Stimulated activated naive CD8-positive, alpha-beta T cell treated with anti-CD3 and anti-CD28 coated beads, Interleukin-15, amount 100 ng/mL, for 72 hours (primary cell): ENCODE data around the gene AGPAT3.

Experiments used
- ATAC-seq: fragments of 150-1000 bp; cut with Tn5 transposase; 2 replicates; pipeline ENCODE4 v1.10.0; 2021; ENCODE audit warnings: mild to moderate bottlenecking, moderate library complexity
- DNase-seq, 2 donors: peaks; one replicate each; pipeline ENCODE4 v3.0.0; 2021 to 2022
- H3K27ac Mint-ChIP-seq, 2 donors: one replicate each; pipeline ENCODE4 v1.8.0; 2022; ENCODE audit warnings: mild to moderate bottlenecking in 2 of 2, mixed read lengths in 2 of 2, moderate library complexity in 2 of 2
- H3K27me3 Mint-ChIP-seq: one replicate; pipeline ENCODE4 v1.8.0; 2022; ENCODE audit warnings: mixed read lengths
- H3K4me1 Mint-ChIP-seq: one replicate; pipeline ENCODE4 v1.8.0; 2022; ENCODE audit warnings: mild to moderate bottlenecking, mixed read lengths
- H3K4me3 Mint-ChIP-seq, 2 donors: one replicate each; pipeline ENCODE4 v1.8.0; 2022; ENCODE audit warnings: mild to moderate bottlenecking in 2 of 2, mixed read lengths in 2 of 2, moderate library complexity in 1 of 2
- H3K9me3 Mint-ChIP-seq, 2 donors: one replicate each; pipeline ENCODE4 v1.8.0; 2022; ENCODE audit warnings: mixed read lengths in 2 of 2

The AGPAT3 gene

GRCh38 chr21:43912500-43912899 is 47.5 kb downstream of the AGPAT3 start:
- ATAC-seq (no peak), DNase-seq (no peak)
- Mint-ChIP-seq H3K9me3 (peaks cover 4 to 9% of the 10 kb centered on the region in 2 donors), H3K27ac (no peak overlapping the region), H3K4me3 (no peak overlapping the region), H3K4me1 (peaks cover 55% of the 10 kb centered on the region), H3K27me3 (no peaks in the 10 kb centered on the region)

GRCh38 chr21:43912910-43913309 is 47.9 kb downstream of the AGPAT3 start:
- no peak overlapping the region for H3K27ac Mint-ChIP-seq
- no peak for DNase-seq

GRCh38 chr21:43913928-43914327 is 48.9 kb downstream of the AGPAT3 start:
- Mint-ChIP-seq H3K27ac (no peak overlapping the region), H3K4me1 (peaks cover 69% of the 10 kb centered on the region), H3K27me3 (no peaks in the 10 kb centered on the region), H3K4me3 (no peak overlapping the region), H3K9me3 (peaks cover 9% of the 10 kb centered on the region in 2 donors)
- no peak for ATAC-seq
- no peak for DNase-seq

More at GRCh38 chr21:43912910-43913309, 47.9 kb downstream of the AGPAT3 start:
- no peaks in the 10 kb centered on the region for H3K27me3 Mint-ChIP-seq
- no peak overlapping the region for H3K4me3 Mint-ChIP-seq
- H3K4me1 Mint-ChIP-seq = peaks cover 59% of the 10 kb centered on the region
- ATAC-seq = no peak
- H3K9me3 Mint-ChIP-seq = peaks cover 4 to 9% of the 10 kb centered on the region in 2 donors

GRCh38 chr21:43916076-43916475 is 51.1 kb downstream of the AGPAT3 start:
- ATAC-seq (no peak), DNase-seq (no peak)
- Mint-ChIP-seq H3K4me1 (peaks cover 73% of the 10 kb centered on the region), H3K27ac (no peak overlapping the region), H3K4me3 (peak overlapping the region; percentile 77 to 81), H3K27me3 (no peaks in the 10 kb centered on the region), H3K9me3 (peaks cover 9% of the 10 kb centered on the region in 2 donors)

GRCh38 chr21:43916691-43917514 is 51.9 kb downstream of the AGPAT3 start:
- Mint-ChIP-seq H3K4me1 (peaks cover 75% of the 10 kb centered on the region), H3K4me3 (peak overlapping the region; percentile 77 to 81)

GRCh38 chr21:43917515-43918384 is 52.7 kb downstream of the AGPAT3 start:
- peak; percentile 44 to 52 for DNase-seq
- Mint-ChIP-seq H3K4me3 (peak overlapping the region; percentile 81 to 83), H3K4me1 (peaks cover 77% of the 10 kb centered on the region), H3K9me3 (peaks cover under 1 to 5% of the 10 kb centered on the region in 2 donors), H3K27ac (peak overlapping the region; percentile 40 to 96), H3K27me3 (no peaks in the 10 kb centered on the region)
- no peak for ATAC-seq

More at GRCh38 chr21:43916691-43917514, 51.9 kb downstream of the AGPAT3 start:
- Mint-ChIP-seq H3K27ac (peak overlapping the region; percentile 40 to 86), H3K27me3 (no peaks in the 10 kb centered on the region), H3K9me3 (peaks cover 9% of the 10 kb centered on the region in 2 donors)
- ATAC-seq (peak; percentile 86), DNase-seq (peak; percentile 71 to 73)

- DNase-seq = no peak
- peaks cover 85% of the 10 kb centered on the region for H3K4me1 Mint-ChIP-seq
- H3K4me3 Mint-ChIP-seq = peak overlapping the region; percentile 81 to 83
- H3K27ac Mint-ChIP-seq = peak overlapping the region; percentile 27 to 96
- no peaks in the 10 kb centered on the region for H3K27me3 Mint-ChIP-seq
- peaks cover 0 to 5% of the 10 kb centered on the region in 2 donors for H3K9me3 Mint-ChIP-seq
- ATAC-seq = no peak
Measured at GRCh38 chr21:43918385-43918947, 53.4 kb downstream of the AGPAT3 start.

GRCh38 chr21:43919283-43919682 is 54.3 kb downstream of the AGPAT3 start:
- H3K27me3 Mint-ChIP-seq = no peaks in the 10 kb centered on the region
- peak overlapping the region in 1 of 2 donors; percentile 60 for H3K27ac Mint-ChIP-seq
- peaks cover 0 to 5% of the 10 kb centered on the region in 2 donors for H3K9me3 Mint-ChIP-seq
- DNase-seq = no peak
- peak overlapping the region; percentile 17 to 46 for H3K4me3 Mint-ChIP-seq
- no peak for ATAC-seq
- peaks cover 83% of the 10 kb centered on the region for H3K4me1 Mint-ChIP-seq

- Mint-ChIP-seq H3K27me3 (no peaks in the 10 kb centered on the region), H3K4me1 (peaks cover 89% of the 10 kb centered on the region), H3K27ac (peak overlapping the region in 1 of 2 donors; percentile 55), H3K9me3 (peaks cover 0 to 5% of the 10 kb centered on the region in 2 donors), H3K4me3 (peak overlapping the region in 1 of 2 donors; percentile 5)
- ATAC-seq (no peak), DNase-seq (no peak)
Measured at GRCh38 chr21:43919871-43920801, 55.1 kb downstream of the AGPAT3 start.

- ATAC-seq (peak; percentile 38), DNase-seq (peak; percentile 42 to 46)
- peak overlapping the region; percentile 91 to 94 for H3K27ac Mint-ChIP-seq
- H3K4me1 Mint-ChIP-seq = peaks cover 90% of the 10 kb centered on the region
- H3K4me3 Mint-ChIP-seq = peak overlapping the region; percentile 61 to 67
- H3K27me3 Mint-ChIP-seq = no peaks in the 10 kb centered on the region
- peaks cover 0 to 5% of the 10 kb centered on the region in 2 donors for H3K9me3 Mint-ChIP-seq
Measured at GRCh38 chr21:43921571-43921978, 56.6 kb downstream of the AGPAT3 start.

GRCh38 chr21:43921979-43922945 is 57.2 kb downstream of the AGPAT3 start:
- Mint-ChIP-seq H3K4me1 (peaks cover 83% of the 10 kb centered on the region), H3K4me3 (peak overlapping the region; percentile 61 to 67), H3K27ac (peak overlapping the region; percentile 91 to 94), H3K27me3 (no peaks in the 10 kb centered on the region), H3K9me3 (peaks cover 0 to 5% of the 10 kb centered on the region in 2 donors)
- peak; percentile 75 to 78 for DNase-seq
- ATAC-seq = peak; percentile 82

- Mint-ChIP-seq H3K27me3 (no peaks in the 10 kb centered on the region), H3K4me1 (peaks cover 82% of the 10 kb centered on the region), H3K27ac (peak overlapping the region; percentile 57 to 94), H3K9me3 (peaks cover 0 to 4% of the 10 kb centered on the region in 2 donors), H3K4me3 (peak overlapping the region in 1 of 2 donors; percentile 67)
- ATAC-seq (no peak), DNase-seq (no peak)
Measured at GRCh38 chr21:43922949-43923348, 57.9 kb downstream of the AGPAT3 start.

- no peaks in the 10 kb centered on the region for H3K27me3 Mint-ChIP-seq
- no peak for DNase-seq
- H3K27ac Mint-ChIP-seq = peak overlapping the region in 1 of 2 donors; percentile 67
- no peak overlapping the region for H3K4me3 Mint-ChIP-seq
- ATAC-seq = no peak
- peaks cover 0 to under 1% of the 10 kb centered on the region in 2 donors for H3K9me3 Mint-ChIP-seq
- peaks cover 82% of the 10 kb centered on the region for H3K4me1 Mint-ChIP-seq
Measured at GRCh38 chr21:43923391-43923790, 58.4 kb downstream of the AGPAT3 start.
